GM12874 (cell line): ENCODE measurements around the gene KCNIP3.

Experiments used
- TF ChIP-seq, protein P1 (sequence below): IDR thresholded peaks from 2 replicates; pipeline ENCODE4 v1.5.1; 2011; ENCODE audit warnings: low read depth, mild to moderate bottlenecking, control low read depth, low read length, moderate library complexity; ENCODE audit not compliant: insufficient read depth

KCNIP3 gene

DNA sequence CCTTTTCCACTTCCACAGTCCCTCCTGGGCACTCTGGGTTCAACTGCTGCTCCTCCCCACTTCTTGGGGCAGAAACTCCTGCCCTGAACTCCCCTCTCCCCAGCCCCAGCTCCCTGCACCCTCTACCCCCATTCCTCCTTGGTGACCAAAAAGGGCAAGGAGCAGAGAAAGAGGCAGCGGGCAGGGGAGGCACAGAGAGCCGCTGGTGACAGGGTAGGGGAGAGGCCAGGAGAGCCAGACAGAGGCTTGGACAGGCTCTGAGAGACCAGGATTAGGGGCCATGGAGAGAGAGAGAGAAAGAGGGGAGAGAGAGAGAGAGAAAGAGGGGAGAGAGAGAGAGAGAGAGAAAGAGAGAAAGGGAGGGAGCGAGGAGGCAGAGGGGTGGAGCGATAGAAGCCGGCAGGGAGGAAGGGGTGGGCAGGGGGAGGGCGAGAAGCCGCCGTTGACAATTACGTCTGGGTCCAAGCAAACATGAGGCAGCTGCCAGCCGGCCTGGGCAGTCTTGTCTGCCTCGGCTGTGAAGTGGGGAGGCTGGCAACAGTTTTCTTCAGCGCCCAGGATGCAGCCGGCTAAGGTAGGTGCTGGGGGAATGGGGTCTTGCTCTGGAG lies at the start of gene KCNIP3:
TSS of gene KCNIP3 (plus strand) at position 468 of the 608 bp plus-strand sequence. CDS start at position 560, 92 bp downstream.
- TF ChIP-seq, protein P1, sequence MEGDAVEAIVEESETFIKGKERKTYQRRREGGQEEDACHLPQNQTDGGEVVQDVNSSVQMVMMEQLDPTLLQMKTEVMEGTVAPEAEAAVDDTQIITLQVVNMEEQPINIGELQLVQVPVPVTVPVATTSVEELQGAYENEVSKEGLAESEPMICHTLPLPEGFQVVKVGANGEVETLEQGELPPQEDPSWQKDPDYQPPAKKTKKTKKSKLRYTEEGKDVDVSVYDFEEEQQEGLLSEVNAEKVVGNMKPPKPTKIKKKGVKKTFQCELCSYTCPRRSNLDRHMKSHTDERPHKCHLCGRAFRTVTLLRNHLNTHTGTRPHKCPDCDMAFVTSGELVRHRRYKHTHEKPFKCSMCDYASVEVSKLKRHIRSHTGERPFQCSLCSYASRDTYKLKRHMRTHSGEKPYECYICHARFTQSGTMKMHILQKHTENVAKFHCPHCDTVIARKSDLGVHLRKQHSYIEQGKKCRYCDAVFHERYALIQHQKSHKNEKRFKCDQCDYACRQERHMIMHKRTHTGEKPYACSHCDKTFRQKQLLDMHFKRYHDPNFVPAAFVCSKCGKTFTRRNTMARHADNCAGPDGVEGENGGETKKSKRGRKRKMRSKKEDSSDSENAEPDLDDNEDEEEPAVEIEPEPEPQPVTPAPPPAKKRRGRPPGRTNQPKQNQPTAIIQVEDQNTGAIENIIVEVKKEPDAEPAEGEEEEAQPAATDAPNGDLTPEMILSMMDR: no peak

DNA sequence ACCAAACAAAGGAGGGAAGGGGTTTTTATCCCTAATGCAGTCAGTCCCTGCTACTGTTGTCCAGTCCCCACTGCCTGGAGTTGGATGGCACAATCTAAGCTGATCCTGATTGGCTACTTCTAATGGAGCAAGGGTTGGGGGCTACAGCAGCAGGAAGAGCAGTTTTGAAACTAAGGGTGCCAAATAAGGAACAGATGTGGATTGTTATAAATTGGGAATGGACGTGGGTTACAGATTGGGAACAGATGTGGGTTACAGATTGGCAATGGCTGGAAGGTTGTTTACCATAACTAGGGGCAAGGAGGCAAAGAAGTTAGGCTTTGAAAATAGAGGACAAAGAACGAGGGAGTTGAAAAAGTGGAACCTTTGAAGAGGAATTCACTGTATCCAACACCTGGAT lies 38.9 kb upstream of the KCNIP3 start:
- TF ChIP-seq, protein P1: no peak

DNA sequence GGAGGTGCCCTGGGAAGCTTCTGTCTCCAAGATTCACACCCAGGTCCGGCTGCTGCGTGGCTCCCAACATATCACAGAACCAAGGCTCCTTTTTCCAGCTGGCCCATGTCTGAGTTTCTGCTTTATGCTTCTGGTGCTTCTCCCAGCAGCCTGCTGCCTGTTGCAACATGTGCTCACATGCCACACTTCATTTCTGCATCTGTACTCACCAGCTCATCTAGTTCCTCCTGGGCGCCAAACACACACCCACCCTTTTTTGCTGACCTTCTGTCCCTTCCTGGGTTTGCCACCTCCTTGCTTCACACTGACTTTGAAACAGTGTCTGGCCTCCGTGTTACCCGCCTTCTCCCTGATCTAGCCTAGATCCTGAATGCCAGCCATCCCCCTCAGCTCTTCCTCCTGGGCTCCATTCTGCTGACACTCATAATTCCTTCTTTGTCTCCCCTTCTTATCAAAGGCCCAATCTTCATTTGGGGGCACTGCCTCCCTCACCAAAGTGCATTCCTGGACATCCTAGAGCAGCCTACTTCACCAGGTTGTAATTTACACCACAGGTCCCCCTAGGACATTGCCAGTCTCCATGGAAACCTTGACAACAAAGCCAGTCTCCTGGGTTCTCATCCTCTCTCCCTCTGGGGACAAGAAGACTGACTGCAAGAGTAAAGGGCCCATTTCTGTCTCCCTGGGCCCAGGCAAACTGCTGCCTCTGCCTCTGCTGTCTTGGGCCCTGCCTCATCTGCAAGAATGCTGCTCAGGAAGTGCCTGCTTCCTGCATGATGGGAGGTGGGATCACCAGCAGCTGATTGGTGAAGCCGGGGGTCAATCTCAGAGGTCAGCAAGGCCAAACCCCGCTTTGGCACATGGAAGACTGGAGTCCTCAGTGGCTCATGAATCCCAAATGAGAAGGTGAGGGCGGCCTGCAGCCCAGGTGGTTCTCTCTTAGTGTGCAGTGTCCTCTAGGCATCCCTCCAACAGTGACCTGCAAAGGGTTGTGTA lies 36.8 kb upstream of the KCNIP3 start:
- TF ChIP-seq, protein P1: no peak

DNA sequence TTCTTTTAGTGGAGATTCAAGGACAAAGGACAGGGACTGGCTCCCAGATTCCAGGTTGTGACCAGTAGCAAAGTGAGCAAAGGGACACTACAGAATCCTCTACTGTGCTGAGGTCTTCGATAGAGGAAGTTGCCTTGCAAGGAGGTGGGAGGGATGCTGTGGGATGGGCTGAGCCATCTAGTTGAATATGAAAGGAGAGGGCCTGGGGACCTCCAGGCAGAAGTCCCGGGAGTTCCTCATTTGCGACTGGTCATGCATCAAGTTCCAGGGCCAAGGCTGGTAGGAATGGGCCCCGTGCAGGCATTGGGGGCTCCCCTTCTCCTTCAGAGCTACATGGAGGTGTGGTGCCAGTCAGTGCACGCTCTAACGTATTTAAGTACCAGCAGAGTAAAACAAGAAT lies 35.5 kb upstream of the KCNIP3 start:
- TF ChIP-seq, protein P1: no peak

DNA sequence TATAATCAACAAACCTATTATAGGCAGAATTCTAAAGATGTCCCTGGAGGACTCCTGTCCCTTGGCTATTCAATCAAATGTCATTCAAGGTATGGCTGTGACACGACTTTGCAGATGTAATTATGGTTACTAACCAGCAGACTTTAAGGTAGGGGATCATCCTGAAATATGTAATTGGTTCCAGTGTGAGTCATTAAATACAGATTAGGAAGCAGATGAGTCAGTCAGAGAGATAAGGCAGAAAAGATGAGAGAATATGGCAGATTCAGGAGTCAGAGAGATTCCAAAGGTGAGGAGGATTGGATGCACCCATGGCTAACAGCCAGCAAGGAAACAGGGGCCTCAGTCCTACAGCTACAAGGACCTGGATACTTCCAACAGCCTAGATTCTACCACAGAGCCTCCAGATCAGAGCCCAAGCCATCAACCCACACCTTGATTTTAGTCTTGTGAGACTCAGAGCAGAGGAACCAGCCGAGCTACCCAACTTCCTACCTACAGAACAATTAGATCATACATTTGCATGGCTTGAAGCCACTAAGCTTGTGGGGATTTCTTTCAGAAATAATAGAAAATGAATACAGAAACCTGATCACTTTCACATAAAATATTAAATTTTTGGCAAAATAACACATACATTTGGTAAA lies 34.1 kb upstream of the KCNIP3 start:
- TF ChIP-seq, protein P1: no peak

DNA sequence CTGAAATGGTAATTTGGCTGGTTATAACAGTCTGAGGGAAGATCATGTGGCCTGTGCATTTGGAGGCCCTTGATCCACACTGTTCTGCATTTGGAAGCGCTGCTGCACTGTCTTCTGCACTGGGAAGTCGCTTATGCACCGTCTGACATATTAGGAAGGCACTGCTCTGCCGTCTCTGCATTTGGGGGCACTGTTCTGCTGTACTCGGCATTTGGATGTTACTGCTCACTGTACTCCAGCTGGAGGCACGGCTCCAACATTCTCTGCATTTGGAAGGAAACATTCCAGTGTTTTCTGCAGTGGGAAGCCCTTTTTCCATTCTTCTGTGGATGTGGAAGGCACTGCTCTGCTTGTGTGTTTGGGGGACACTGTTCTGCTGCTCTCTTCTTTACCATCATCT lies 32.5 kb upstream of the KCNIP3 start:
- TF ChIP-seq, protein P1: no peak

DNA sequence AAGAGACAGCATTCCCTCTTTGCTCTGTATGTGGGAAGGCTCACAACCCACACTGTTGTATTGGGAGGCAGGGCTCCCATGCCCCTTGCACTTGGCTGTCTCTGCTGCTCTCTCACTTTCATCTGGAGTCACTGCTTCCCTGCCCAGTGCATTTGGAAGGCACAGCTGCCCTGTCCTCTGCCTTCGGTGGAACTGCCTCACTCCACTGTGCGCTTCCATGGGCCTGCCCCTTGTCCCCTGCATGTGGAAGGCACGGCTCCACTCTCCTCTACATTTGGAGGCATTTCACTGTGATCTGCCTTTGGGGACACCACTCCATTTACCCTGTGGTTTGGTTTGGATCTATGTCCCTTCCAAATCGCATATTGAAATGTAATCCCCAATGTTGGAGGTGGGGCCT lies 32.0 kb upstream of the KCNIP3 start:
- TF ChIP-seq, protein P1: no peak
